A673 (cell line): ENCODE data around the gene RTEL1. TPM values are rescaled to one million over a fixed set of nuclear protein-coding genes. Genes with fewer than 3 reads are reported as not detected.
A peak's percentile ranks its signal among the peaks of the same experiment; 100 is the strongest.

ENCODE experiments used
- BruUV-seq: library from RNA; stranded (reverse); fragments of 400-500 nt; replicated peaks from 2 replicates; lab custom pipeline; 2021; lab: Mats Ljungman, UMichigan
- CTCF ChIA-PET: fragments of 300-600 bp; sonication (Branson Sonifier 250); formaldehyde crosslinking; loops from one replicate; lab custom pipeline; 2022; ENCODE audit warnings: antibody characterized with exemption; lab: Charles Lee
- POLR2A ChIA-PET: fragments of 300-600 bp; sonication (Branson Sonifier 250); formaldehyde crosslinking; loops from one replicate; lab custom pipeline; 2022; ENCODE audit warnings: antibody characterized with exemption; ENCODE audit not compliant: low non-redundant PET; lab: Charles Lee
- DNase-seq: peaks from one replicate; pipeline ENCODE4 v3.0.0-alpha.2; 2015; ENCODE audit warnings: low spot score
- H3K27ac ChIP-seq: fragments of 200-600 bp; sonication (generic); 2 replicates; pipeline ENCODE4 v1.5.1; 2016; ENCODE audit warnings: mixed run types, low read depth, mild to moderate bottlenecking, mixed read lengths, antibody characterized with exemption, low read length; ENCODE audit not compliant: poor library complexity, severe bottlenecking
- H3K27me3 ChIP-seq: fragments of 200-600 bp; sonication (generic); replicated peaks from 2 replicates; pipeline ENCODE4 v1.6.1; 2017; ENCODE audit warnings: mixed run types, low read depth, mild to moderate bottlenecking, mixed read lengths, antibody characterized with exemption, low read length; ENCODE audit not compliant: insufficient read depth, poor library complexity
- H3K36me3 ChIP-seq: fragments of 200-600 bp; sonication (generic); 2 replicates; pipeline ENCODE4 v1.6.1; 2016; ENCODE audit warnings: mixed run types, mild to moderate bottlenecking, mixed read lengths, antibody characterized with exemption, low read length; ENCODE audit not compliant: insufficient read depth, poor library complexity, severe bottlenecking
- H3K4me1 ChIP-seq: fragments of 200-600 bp; sonication (generic); 2 replicates; pipeline ENCODE4 v1.6.1; 2017; ENCODE audit warnings: mixed run types, mild to moderate bottlenecking, mixed read lengths, antibody characterized with exemption, low read length; ENCODE audit not compliant: insufficient read depth, poor library complexity, severe bottlenecking
- H3K4me3 ChIP-seq: fragments of 200-600 bp; sonication (generic); 2 replicates; pipeline ENCODE4 v1.5.1; 2016; ENCODE audit warnings: low read depth, mixed run types, mild to moderate bottlenecking, mixed read lengths, low read length; ENCODE audit not compliant: poor library complexity, severe bottlenecking
- H3K9me3 ChIP-seq: fragments of 200-600 bp; sonication (generic); 2 replicates; pipeline ENCODE4 v1.6.1; 2016; ENCODE audit warnings: mixed run types, low read depth, mild to moderate bottlenecking, mixed read lengths, antibody characterized with exemption, low read length; ENCODE audit not compliant: poor library complexity, severe bottlenecking
- EZH2 ChIP-seq: fragments of 200-600 bp; sonication (generic); IDR thresholded peaks from 2 replicates; pipeline ENCODE4 v1.6.1; 2017; ENCODE audit warnings: borderline replicate concordance, low read depth, mild to moderate bottlenecking, mixed read lengths, antibody characterized with exemption, low read length; ENCODE audit not compliant: poor library complexity, severe bottlenecking
- intact Hi-C: fragments of 100-400 bp; cut with micrococcal nuclease; formaldehyde crosslinking; loops from one replicate; pipeline ENCODE4 v1.10.0; 2022; ENCODE audit not compliant: unreplicated experiment
- total RNA-seq: library from RNA; stranded (reverse); gene quantifications from 2 replicates; pipeline ENCODE4 v1.2.3, GENCODE V29; 2021
- TF ChIP-seq, protein P1 (sequence below): fragments of 300-800, 200-600 bp; sonication (generic); conservative IDR thresholded peaks from 2 replicates; pipeline ENCODE4 v1.5.1; 2017; ENCODE audit warnings: low read depth, mild to moderate bottlenecking, antibody characterized with exemption, low read length, moderate library complexity, mixed read lengths

Gene RTEL1
- total RNA-seq, 1 experiment from 2014 or later, result 45.6 TPM

DNA sequence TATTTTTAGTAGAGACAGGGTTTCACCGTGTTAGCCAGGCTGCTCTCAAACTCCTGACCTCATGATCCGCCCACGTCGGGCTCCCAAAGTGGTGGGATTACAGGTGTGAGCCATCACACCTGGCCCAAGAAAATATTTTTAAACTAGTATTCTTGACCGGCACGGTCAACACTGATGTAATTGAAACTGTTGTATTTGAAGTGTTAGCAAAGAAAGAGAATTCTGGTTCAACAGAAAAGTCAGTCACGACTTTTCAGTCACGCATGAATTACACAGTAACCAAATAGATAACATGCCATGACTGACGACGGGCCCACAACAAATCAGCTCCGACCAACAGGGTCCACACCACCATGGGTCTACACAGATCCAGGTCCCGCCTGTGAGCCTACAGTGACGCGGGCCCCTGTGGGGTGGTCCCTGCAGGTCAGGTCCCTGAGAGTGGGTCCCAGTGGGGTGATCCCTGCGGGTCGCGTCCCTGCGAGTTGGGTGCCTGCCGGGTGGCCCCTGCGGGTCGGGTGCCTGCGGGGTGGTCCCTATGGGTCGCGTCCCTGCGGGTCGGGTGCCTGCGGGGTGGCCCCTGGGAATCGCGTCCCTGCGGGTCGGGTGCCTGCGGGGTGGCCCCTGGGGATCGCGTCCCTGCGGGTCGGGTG is 32.2 kb upstream of the RTEL1 start:
- BruUV-seq, result no TSS peak
- H3K36me3 ChIP-seq, result no peaks in the 10 kb centered on the region
- peak overlapping the region; percentile 73 for H3K4me3 ChIP-seq
- intact Hi-C loops, result no loop called here
- POLR2A ChIA-PET, result interaction anchor here (0.7 to 1.0 kb wide), 2 partner anchors 37 to 54 kb away, joined by 3 to 5 read pairs; no protein-coding TSS in a partner anchor
- H3K9me3 ChIP-seq, result no peaks in the 10 kb centered on the region
- H3K4me1 ChIP-seq, result peaks cover 8% of the 10 kb centered on the region
- DNase-seq, result peak; percentile 48
- TF ChIP-seq EZH2, result no peak
- TF ChIP-seq, protein P1, sequence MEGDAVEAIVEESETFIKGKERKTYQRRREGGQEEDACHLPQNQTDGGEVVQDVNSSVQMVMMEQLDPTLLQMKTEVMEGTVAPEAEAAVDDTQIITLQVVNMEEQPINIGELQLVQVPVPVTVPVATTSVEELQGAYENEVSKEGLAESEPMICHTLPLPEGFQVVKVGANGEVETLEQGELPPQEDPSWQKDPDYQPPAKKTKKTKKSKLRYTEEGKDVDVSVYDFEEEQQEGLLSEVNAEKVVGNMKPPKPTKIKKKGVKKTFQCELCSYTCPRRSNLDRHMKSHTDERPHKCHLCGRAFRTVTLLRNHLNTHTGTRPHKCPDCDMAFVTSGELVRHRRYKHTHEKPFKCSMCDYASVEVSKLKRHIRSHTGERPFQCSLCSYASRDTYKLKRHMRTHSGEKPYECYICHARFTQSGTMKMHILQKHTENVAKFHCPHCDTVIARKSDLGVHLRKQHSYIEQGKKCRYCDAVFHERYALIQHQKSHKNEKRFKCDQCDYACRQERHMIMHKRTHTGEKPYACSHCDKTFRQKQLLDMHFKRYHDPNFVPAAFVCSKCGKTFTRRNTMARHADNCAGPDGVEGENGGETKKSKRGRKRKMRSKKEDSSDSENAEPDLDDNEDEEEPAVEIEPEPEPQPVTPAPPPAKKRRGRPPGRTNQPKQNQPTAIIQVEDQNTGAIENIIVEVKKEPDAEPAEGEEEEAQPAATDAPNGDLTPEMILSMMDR, result no peak
- peak overlapping the region; percentile 97 for H3K27ac ChIP-seq
- CTCF ChIA-PET, result no interaction called here
- H3K27me3 ChIP-seq, result no peaks in the 10 kb centered on the region

DNA sequence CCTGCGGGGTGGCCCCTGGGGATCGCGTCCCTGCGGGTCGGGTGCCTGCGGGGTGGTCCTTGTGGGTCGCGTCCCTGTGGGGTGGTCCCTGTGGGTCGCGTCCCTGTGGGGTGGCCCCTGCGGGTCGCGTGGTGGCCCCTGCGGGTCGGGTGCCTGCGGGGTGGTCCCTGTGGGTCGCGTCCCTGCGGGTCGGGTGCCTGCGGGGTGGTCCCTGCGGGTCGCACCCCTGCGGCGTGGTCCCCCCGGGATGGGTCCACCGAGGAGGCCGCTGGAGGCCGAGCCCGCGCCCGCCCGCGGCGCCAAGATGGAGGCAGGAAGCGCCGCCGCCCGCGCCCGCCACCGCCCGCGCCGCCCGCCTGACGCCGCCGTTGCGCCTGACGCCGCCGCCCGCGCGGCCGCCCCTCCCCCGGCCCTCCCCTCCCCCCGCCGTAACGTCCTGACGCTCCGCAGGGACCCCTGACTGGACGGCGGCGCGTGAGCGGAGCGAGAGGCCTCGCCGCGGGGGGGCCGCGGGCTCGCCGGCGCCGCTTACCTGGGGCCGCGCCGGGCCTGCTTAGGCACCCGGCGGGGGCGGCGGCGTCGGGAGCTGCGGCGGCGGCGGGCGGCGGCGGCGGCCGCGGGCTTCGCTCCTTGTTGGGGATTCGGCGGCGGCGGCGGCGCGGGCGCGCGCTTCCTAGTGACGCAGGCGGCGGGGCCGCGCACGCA is 31.5 kb upstream of the RTEL1 start, which contains the start of gene GMEB2:
Gene GMEB2, minus strand, starts transcription at position 678 of the 705 bp plus-strand sequence. CDS start 7,704 bp downstream, outside the sequence.
- intact Hi-C loops, result no loop called here
- CTCF ChIA-PET, result interaction anchor here (0.6 kb wide), 1 partner anchor 50 kb away, joined by 6 read pairs; no protein-coding TSS in a partner anchor

DNA sequence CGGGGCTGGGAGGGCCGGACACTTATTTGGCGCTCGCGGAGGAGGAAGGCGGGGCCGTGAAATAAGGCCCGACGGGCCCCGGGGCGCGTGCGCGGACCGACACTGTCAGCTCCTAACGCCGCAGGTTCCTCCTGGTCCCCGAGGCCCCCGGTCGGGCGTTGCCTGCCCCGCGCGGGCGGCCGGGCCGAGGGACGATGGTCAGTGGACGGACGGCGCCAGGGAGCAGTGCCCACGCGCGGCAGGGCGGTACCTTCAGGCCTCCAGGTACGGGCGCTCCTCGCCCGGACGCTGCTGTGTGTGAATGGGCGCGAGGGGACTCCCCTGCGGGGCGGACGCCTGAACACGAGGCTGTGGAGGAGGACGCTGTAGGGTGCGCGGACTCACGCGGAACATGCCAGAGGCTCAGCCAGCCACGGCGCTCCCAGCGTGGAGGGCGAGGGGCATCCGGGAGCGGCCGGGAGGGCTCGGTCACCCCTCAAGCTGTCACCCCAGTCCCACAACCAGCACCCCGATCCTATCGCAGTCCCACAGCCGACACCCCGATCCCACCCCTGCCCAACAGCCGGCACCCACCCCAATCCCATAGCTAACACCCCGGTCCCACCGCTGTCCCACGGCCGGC is 30.9 kb upstream of the RTEL1 start:
- Histone ChIP-seq H3K36me3 (no peaks in the 10 kb centered on the region), H3K4me3 (peak overlapping the region; percentile 73), H3K4me1 (peaks cover 8% of the 10 kb centered on the region), H3K9me3 (no peaks in the 10 kb centered on the region), H3K27ac (peak overlapping the region; percentile 88), H3K27me3 (no peaks in the 10 kb centered on the region)
- BruUV-seq, result no TSS peak
- TF ChIP-seq, protein P1, result no peak
- no peak for TF ChIP-seq EZH2
- peak; percentile 96 for DNase-seq
- CTCF ChIA-PET, result interaction anchor here (0.6 kb wide), 1 partner anchor 51 kb away, joined by 6 read pairs; no protein-coding TSS in a partner anchor
- POLR2A ChIA-PET, result no interaction called here
- intact Hi-C loops, result no loop called here

More for the DNA sequence above, 31.5 kb upstream of the RTEL1 start, which contains the start of gene GMEB2:
- Histone ChIP-seq H3K4me3 (peak within 1 kb of the TSS; percentile 73), H3K9me3 (no peaks in the 10 kb centered on the region), H3K36me3 (no peaks in the 10 kb centered on the region), H3K27me3 (no peaks in the 10 kb centered on the region), H3K4me1 (peaks cover 8% of the 10 kb centered on the region), H3K27ac (peak within 1 kb of the TSS; percentile 97)
- no peak for TF ChIP-seq EZH2
- TF ChIP-seq, protein P1, result no peak
- POLR2A ChIA-PET, result no interaction called here
- BruUV-seq, result no TSS peak
- DNase-seq, result peak; percentile 83
